Measurements from ENCODE around the gene ATP13A5. TPM values are rescaled to one million over a fixed set of nuclear protein-coding genes. Genes with fewer than 3 reads are reported as not detected.

Gene ATP13A5
- total and polyA plus RNA-seq, 2 experiments from 2014 or later, result not detected

GRCh38 chr3:193350744-193351143 lies 27.8 kb downstream of the ATP13A5 start:
- no peaks in the 10 kb centered on the region for H3K9me3 ChIP-seq (ENCODE audit: low read depth)
- no peaks in the 10 kb centered on the region for H3K36me3 ChIP-seq (replicated peaks; ENCODE audit: insufficient read depth, low read depth)
- 54% methylated on average over 2 of the region's 2 CpGs for WGBS (ENCODE audit: low lambda C conversion rate, missing lambda C conversion rate)
- H2AFZ ChIP-seq, result no peak overlapping the region
- H3K9me2 ChIP-seq (replicated peaks; ENCODE audit: insufficient read depth), result no peaks in the 10 kb centered on the region
- TF ChIP-seq EZH2 (IDR thresholded peaks at IDR 0.05; ENCODE audit: borderline replicate concordance) (no peak), EZH2phosphoT487 (IDR thresholded peaks at IDR 0.05; ENCODE audit: low read depth, severe bottlenecking, unreplicated experiment) (no peak)
- TF ChIP-seq, protein P1, sequence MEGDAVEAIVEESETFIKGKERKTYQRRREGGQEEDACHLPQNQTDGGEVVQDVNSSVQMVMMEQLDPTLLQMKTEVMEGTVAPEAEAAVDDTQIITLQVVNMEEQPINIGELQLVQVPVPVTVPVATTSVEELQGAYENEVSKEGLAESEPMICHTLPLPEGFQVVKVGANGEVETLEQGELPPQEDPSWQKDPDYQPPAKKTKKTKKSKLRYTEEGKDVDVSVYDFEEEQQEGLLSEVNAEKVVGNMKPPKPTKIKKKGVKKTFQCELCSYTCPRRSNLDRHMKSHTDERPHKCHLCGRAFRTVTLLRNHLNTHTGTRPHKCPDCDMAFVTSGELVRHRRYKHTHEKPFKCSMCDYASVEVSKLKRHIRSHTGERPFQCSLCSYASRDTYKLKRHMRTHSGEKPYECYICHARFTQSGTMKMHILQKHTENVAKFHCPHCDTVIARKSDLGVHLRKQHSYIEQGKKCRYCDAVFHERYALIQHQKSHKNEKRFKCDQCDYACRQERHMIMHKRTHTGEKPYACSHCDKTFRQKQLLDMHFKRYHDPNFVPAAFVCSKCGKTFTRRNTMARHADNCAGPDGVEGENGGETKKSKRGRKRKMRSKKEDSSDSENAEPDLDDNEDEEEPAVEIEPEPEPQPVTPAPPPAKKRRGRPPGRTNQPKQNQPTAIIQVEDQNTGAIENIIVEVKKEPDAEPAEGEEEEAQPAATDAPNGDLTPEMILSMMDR (IDR thresholded peaks at IDR 0.05; ENCODE audit: poor library complexity), result no peak
- H3K4me2 ChIP-seq, result no peak overlapping the region
- peak; percentile 23 for DNase-seq (ENCODE audit: low spot score)
- no peaks in the 10 kb centered on the region for H4K20me1 ChIP-seq (ENCODE audit: insufficient read depth, poor library complexity, severe bottlenecking)
- H3K27ac ChIP-seq, result no peak overlapping the region
- H3K4me3 ChIP-seq, result no peak overlapping the region
- no peaks in the 10 kb centered on the region for H3K4me1 ChIP-seq (ENCODE audit: insufficient read depth)
- no peaks in the 10 kb centered on the region for H3K79me2 ChIP-seq
- H3K27me3 ChIP-seq, result no peaks in the 10 kb centered on the region

GRCh38 chr3:193348686-193349085 lies 29.9 kb downstream of the ATP13A5 start:
- H3K27me3 ChIP-seq, result no peaks in the 10 kb centered on the region
- no peaks in the 10 kb centered on the region for H3K36me3 ChIP-seq (replicated peaks; ENCODE audit: insufficient read depth, low read depth)
- no peaks in the 10 kb centered on the region for H4K20me1 ChIP-seq (ENCODE audit: insufficient read depth, poor library complexity, severe bottlenecking)
- H3K27ac ChIP-seq, result no peak overlapping the region
- DNase-seq (ENCODE audit: low spot score), result no peak
- H3K79me2 ChIP-seq, result no peaks in the 10 kb centered on the region
- H3K4me3 ChIP-seq, result no peak overlapping the region
- H3K9me2 ChIP-seq (replicated peaks; ENCODE audit: insufficient read depth), result no peaks in the 10 kb centered on the region
- no peak overlapping the region for H2AFZ ChIP-seq
- no peaks in the 10 kb centered on the region for H3K9me3 ChIP-seq (ENCODE audit: low read depth)
- no peak overlapping the region for H3K4me2 ChIP-seq
- 72% methylated on average over 3 of the region's 3 CpGs for WGBS (ENCODE audit: low lambda C conversion rate, missing lambda C conversion rate)
- no peaks in the 10 kb centered on the region for H3K4me1 ChIP-seq (ENCODE audit: insufficient read depth)
- TF ChIP-seq EZH2 (IDR thresholded peaks at IDR 0.05; ENCODE audit: borderline replicate concordance), result no peak
- TF ChIP-seq, protein P1 (IDR thresholded peaks at IDR 0.05; ENCODE audit: poor library complexity), result no peak
- TF ChIP-seq EZH2phosphoT487 (IDR thresholded peaks at IDR 0.05; ENCODE audit: low read depth, severe bottlenecking, unreplicated experiment), result no peak

GRCh38 chr3:193347521-193348501 lies 30.7 kb downstream of the ATP13A5 start:
- no peak overlapping the region for H3K4me3 ChIP-seq
- no peak overlapping the region for H2AFZ ChIP-seq
- 39% methylated on average over 11 of the region's 11 CpGs for WGBS (ENCODE audit: low lambda C conversion rate, missing lambda C conversion rate)
- no peaks in the 10 kb centered on the region for H3K4me1 ChIP-seq (ENCODE audit: insufficient read depth)
- no peaks in the 10 kb centered on the region for H3K36me3 ChIP-seq (replicated peaks; ENCODE audit: insufficient read depth, low read depth)
- TF ChIP-seq, protein P1 (IDR thresholded peaks at IDR 0.05; ENCODE audit: poor library complexity), result no peak
- TF ChIP-seq EZH2 (IDR thresholded peaks at IDR 0.05; ENCODE audit: borderline replicate concordance) (no peak), EZH2phosphoT487 (IDR thresholded peaks at IDR 0.05; ENCODE audit: low read depth, severe bottlenecking, unreplicated experiment) (no peak)
- no peaks in the 10 kb centered on the region for H4K20me1 ChIP-seq (ENCODE audit: insufficient read depth, poor library complexity, severe bottlenecking)
- H3K27ac ChIP-seq, result no peak overlapping the region
- H3K27me3 ChIP-seq, result no peaks in the 10 kb centered on the region
- no peaks in the 10 kb centered on the region for H3K9me3 ChIP-seq (ENCODE audit: low read depth)
- H3K79me2 ChIP-seq, result no peaks in the 10 kb centered on the region
- H3K9me2 ChIP-seq (replicated peaks; ENCODE audit: insufficient read depth), result no peaks in the 10 kb centered on the region
- no peak overlapping the region for H3K4me2 ChIP-seq
- DNase-seq (ENCODE audit: low spot score), result no peak
